Endodermal cell (in vitro differentiated cells): ENCODE measurements around the gene BAHD1. TPM values are rescaled to one million over a fixed set of nuclear protein-coding genes. Genes with fewer than 3 reads are reported as not detected.

Source experiments
- DNase-seq: peaks from one replicate; pipeline ENCODE4 v3.0.0-alpha.2; 2017
- H3K27ac ChIP-seq: 2 replicates; pipeline ENCODE4 v1.5.1; 2013; ENCODE audit warnings: mild to moderate bottlenecking, low read depth, low read length, moderate library complexity
- H3K27me3 ChIP-seq: 2 replicates; pipeline ENCODE4 v1.6.1; 2013; ENCODE audit warnings: mild to moderate bottlenecking, low read length, moderate library complexity; ENCODE audit not compliant: insufficient read depth, control insufficient read depth, poor library complexity, severe bottlenecking
- H3K36me3 ChIP-seq: 2 replicates; pipeline ENCODE4 v1.7.0; 2013; ENCODE audit warnings: mild to moderate bottlenecking, low read length, moderate library complexity; ENCODE audit not compliant: control insufficient read depth, insufficient read depth
- H3K4me1 ChIP-seq: one replicate; pipeline ENCODE4 v1.7.0; 2013; ENCODE audit warnings: low read length; ENCODE audit not compliant: control insufficient read depth, insufficient read depth
- H3K4me3 ChIP-seq: 2 replicates; pipeline ENCODE4 v1.5.1; 2013; ENCODE audit warnings: mild to moderate bottlenecking, low read length, moderate library complexity
- H3K9ac ChIP-seq: 2 replicates; pipeline ENCODE4 v1.6.1; 2013; ENCODE audit warnings: mild to moderate bottlenecking, low read length, moderate library complexity; ENCODE audit not compliant: poor library complexity, severe bottlenecking; ENCODE audit errors: extremely low read depth
- H3K9me3 ChIP-seq: 2 replicates; pipeline ENCODE4 v1.6.1; 2013; ENCODE audit warnings: mild to moderate bottlenecking, low read length, moderate library complexity; ENCODE audit not compliant: control insufficient read depth
- H3K27ac Mint-ChIP-seq: 2 replicates; pipeline ENCODE4 v1.8.0; 2020; ENCODE audit warnings: mixed read lengths
- H3K27me3 Mint-ChIP-seq: 2 replicates; pipeline ENCODE4 v1.8.0; 2021; ENCODE audit warnings: mild to moderate bottlenecking, mixed read lengths; ENCODE audit not compliant: insufficient read depth
- H3K36me3 Mint-ChIP-seq: 2 replicates; pipeline ENCODE4 v1.8.0; 2020; ENCODE audit warnings: low read depth, mixed read lengths
- H3K4me1 Mint-ChIP-seq: 2 replicates; pipeline ENCODE4 v1.8.0; 2020; ENCODE audit warnings: mixed read lengths
- H3K4me3 Mint-ChIP-seq: 2 replicates; pipeline ENCODE4 v1.8.0; 2020; ENCODE audit warnings: mild to moderate bottlenecking, moderate library complexity, mixed read lengths
- H3K9me3 Mint-ChIP-seq: 2 replicates; pipeline ENCODE4 v1.8.0; 2020; ENCODE audit warnings: mild to moderate bottlenecking, mixed read lengths
- CTCF ChIP-seq: fragments of 200-600 bp; sonication (generic); conservative IDR thresholded peaks from 2 replicates; pipeline ENCODE4 v1.5.0; 2021; ENCODE audit warnings: antibody characterized with exemption, mild to moderate bottlenecking
- WGBS, 2 experiments: methylation state at CpG; one replicate each; pipeline versions ENCODE4 v1.1.5 to v1.1.7; 2013; ENCODE audit warnings: missing lambda C conversion rate in 2 of 2, mixed read lengths in 1 of 2; ENCODE audit not compliant: insufficient coverage in 1 of 2, insufficient read length in 1 of 2; 5-methylcytosine and 5-hydroxymethylcytosine counted together
- total RNA-seq, 2 donors: library from RNA; stranded (reverse); fragmentation: NEBNext Ultra II Directional in 1 of 2; extraction: Animal tissue kit (Norgen Biotek cat#: 25700) in 1 of 2; gene quantifications; 2 replicates in 1 of 2; 3 replicates in 1 of 2; pipeline ENCODE4 v1.2.1, GENCODE V29; 2021

The BAHD1 gene
- total RNA-seq, 2 donors from 2014 or later, result 23.5 to 30.1 TPM

- Histone ChIP-seq H3K4me1 (no peaks in the 10 kb centered on the region), H3K4me3 (no peak overlapping the region), H3K9ac (no peak overlapping the region), H3K9me3 (no peaks in the 10 kb centered on the region), H3K27ac (no peak overlapping the region), H3K27me3 (peaks cover 4% of the 10 kb centered on the region), H3K36me3 (no peaks in the 10 kb centered on the region)
- no peaks in the 10 kb centered on the region for H3K36me3 Mint-ChIP-seq
- H3K4me3 Mint-ChIP-seq, result no peak overlapping the region
- no peak for DNase-seq
- H3K9me3 Mint-ChIP-seq, result no peaks in the 10 kb centered on the region
- no peak overlapping the region for H3K27ac Mint-ChIP-seq
- H3K4me1 Mint-ChIP-seq, result peaks cover 6% of the 10 kb centered on the region
- peaks cover 17% of the 10 kb centered on the region for H3K27me3 Mint-ChIP-seq
- TF ChIP-seq CTCF, result no peak
Observed at GRCh38 chr15:40479024-40479423, 38.3 kb downstream of the BAHD1 start.

GRCh38 chr15:40481341-40482074, 40.8 kb downstream of the BAHD1 start:
- H3K9ac ChIP-seq, result no peak overlapping the region
- Mint-ChIP-seq H3K27me3 (peaks cover 20% of the 10 kb centered on the region), H3K27ac (no peak overlapping the region), H3K4me1 (peaks cover 6% of the 10 kb centered on the region), H3K4me3 (no peak overlapping the region), H3K36me3 (no peaks in the 10 kb centered on the region), H3K9me3 (no peaks in the 10 kb centered on the region)
- TF ChIP-seq CTCF, result no peak
- H3K4me3 ChIP-seq, result no peak overlapping the region
- DNase-seq, result no peak
- H3K9me3 ChIP-seq, result no peaks in the 10 kb centered on the region
- no peaks in the 10 kb centered on the region for H3K36me3 ChIP-seq
- H3K27ac ChIP-seq, result no peak overlapping the region
- no peaks in the 10 kb centered on the region for H3K4me1 ChIP-seq
- H3K27me3 ChIP-seq, result peaks cover 4% of the 10 kb centered on the region
- 57 to 76% methylated on average over 1 of the region's 1 CpG for WGBS, 2 experiments

- no peak for TF ChIP-seq CTCF
- H3K27me3 Mint-ChIP-seq, result peaks cover 20% of the 10 kb centered on the region
- Histone ChIP-seq H3K4me1 (no peaks in the 10 kb centered on the region), H3K36me3 (no peaks in the 10 kb centered on the region), H3K9me3 (no peaks in the 10 kb centered on the region), H3K9ac (no peak overlapping the region), H3K4me3 (no peak overlapping the region), H3K27ac (no peak overlapping the region), H3K27me3 (peaks cover 4% of the 10 kb centered on the region)
- 92 to 100% methylated on average over 1 to 2 of the region's 2 CpGs for WGBS, 2 experiments
- H3K4me1 Mint-ChIP-seq, result no peaks in the 10 kb centered on the region
- no peaks in the 10 kb centered on the region for H3K36me3 Mint-ChIP-seq
- peaks cover 3% of the 10 kb centered on the region for H3K9me3 Mint-ChIP-seq
- no peak overlapping the region for H3K4me3 Mint-ChIP-seq
- H3K27ac Mint-ChIP-seq, result no peak overlapping the region
- DNase-seq, result no peak
Observed at GRCh38 chr15:40483919-40484318, 43.2 kb downstream of the BAHD1 start.
